IMR-90 (cell line): ENCODE data around the gene IFNG-AS1. TPM values are rescaled to one million over a fixed set of nuclear protein-coding genes. Genes with fewer than 3 reads are reported as not detected.

ENCODE experiments used
- ATAC-seq: fragments of 200-7000 bp; cut with Tn5 transposase; 2 replicates; pipeline ENCODE4 v1.9.1; 2020; ENCODE audit warnings: low read depth, mild to moderate bottlenecking, moderate library complexity
- BruUV-seq: library from RNA; stranded (reverse); fragments of 400-500 nt; replicated peaks from 2 replicates; lab custom pipeline; 2021; lab: Mats Ljungman, UMichigan
- CTCF ChIA-PET: fragments of 300-600 bp; formaldehyde crosslinking; extraction: SDS; loops from one replicate; lab custom pipeline; 2021; ENCODE audit warnings: antibody characterized with exemption; lab: Yijun Ruan, JAX
- POLR2A ChIA-PET: fragments of 300-600 bp; sonication (Branson Sonifier 250); formaldehyde crosslinking; loops from one replicate; lab custom pipeline; 2022; ENCODE audit warnings: antibody characterized with exemption; ENCODE audit not compliant: unreplicated experiment; lab: Charles Lee
- DNase-seq: peaks from one replicate; pipeline ENCODE4 v3.0.0; 2013
- H2AFZ ChIP-seq: replicated peaks from 2 replicates; pipeline ENCODE3; 2013; ENCODE audit warnings: low read length, mild to moderate bottlenecking; ENCODE audit not compliant: poor library complexity
- H2AK5ac ChIP-seq: 2 replicates; pipeline ENCODE4 v1.6.1; 2013; ENCODE audit warnings: low read depth, low read length, inconsistent platforms
- H2AK9ac ChIP-seq: replicated peaks from 2 replicates; pipeline ENCODE3; 2013; ENCODE audit warnings: mild to moderate bottlenecking, low read depth, low read length, moderate library complexity; ENCODE audit not compliant: poor library complexity
- H2BK120ac ChIP-seq: 2 replicates; pipeline ENCODE4 v1.6.1; 2013; ENCODE audit warnings: low read depth, low read length, inconsistent platforms
- H2BK15ac ChIP-seq: 3 replicates; pipeline ENCODE4 v1.6.1; 2013; ENCODE audit warnings: low read depth, low read length, inconsistent platforms
- H2BK20ac ChIP-seq: 2 replicates; pipeline ENCODE4 v1.6.1; 2013; ENCODE audit warnings: low read depth, mild to moderate bottlenecking, inconsistent platforms, low read length, moderate library complexity
- H2BK5ac ChIP-seq: 2 replicates; pipeline ENCODE4 v1.6.1; 2013; ENCODE audit warnings: mild to moderate bottlenecking, low read depth, low read length, inconsistent platforms; ENCODE audit not compliant: poor library complexity, severe bottlenecking
- H3K14ac ChIP-seq: replicated peaks from 2 replicates; pipeline ENCODE4 v1.6.1; 2013; ENCODE audit warnings: low read depth, low read length, inconsistent platforms
- H3K18ac ChIP-seq: 2 replicates; pipeline ENCODE4 v1.6.1; 2013; ENCODE audit warnings: low read depth, low read length, control low read depth
- H3K23ac ChIP-seq: 2 replicates; pipeline ENCODE4 v1.6.1; 2013; ENCODE audit warnings: low read depth, low read length, inconsistent platforms
- H3K27ac ChIP-seq: 2 replicates; pipeline ENCODE4 v1.5.1; 2013; ENCODE audit warnings: mild to moderate bottlenecking, control low read depth, low read length; ENCODE audit not compliant: insufficient read depth
- H3K27me3 ChIP-seq: 2 replicates; pipeline ENCODE4 v1.6.1; 2013; ENCODE audit warnings: low read length; ENCODE audit not compliant: control insufficient read depth, insufficient read depth
- H3K36me3 ChIP-seq: 2 replicates; pipeline ENCODE4 v1.6.1; 2013; ENCODE audit warnings: low read length, mixed read lengths; ENCODE audit not compliant: control insufficient read depth, insufficient read depth
- H3K4ac ChIP-seq: 2 replicates; pipeline ENCODE4 v1.6.1; 2013; ENCODE audit warnings: low read depth, low read length, inconsistent platforms
- H3K4me1 ChIP-seq: 2 replicates; pipeline ENCODE4 v1.6.1; 2013; ENCODE audit warnings: low read length, mixed read lengths; ENCODE audit not compliant: control insufficient read depth, insufficient read depth
- H3K4me2 ChIP-seq: 2 replicates; pipeline ENCODE4 v1.6.1; 2013; ENCODE audit warnings: low read depth, mild to moderate bottlenecking, control low read depth, low read length, moderate library complexity
- H3K4me3 ChIP-seq: 2 replicates; pipeline ENCODE4 v1.5.1; 2013; ENCODE audit warnings: low read depth, mild to moderate bottlenecking, control low read depth, low read length, moderate library complexity; ENCODE audit not compliant: insufficient read depth
- H3K56ac ChIP-seq: 2 replicates; pipeline ENCODE4 v1.6.1; 2013; ENCODE audit warnings: low read length, inconsistent platforms; ENCODE audit not compliant: insufficient read depth; ENCODE audit errors: extremely low read depth
- H3K79me1 ChIP-seq, 2 experiments: 2 replicates each; pipeline ENCODE4 v1.6.1; 2013; ENCODE audit warnings: low read length in 2 of 2, inconsistent platforms in 1 of 2, low read depth in 1 of 2
- H3K9ac ChIP-seq: 2 replicates; pipeline ENCODE4 v1.6.1; 2013; ENCODE audit warnings: low read depth, low read length, control low read depth
- H3K9me1 ChIP-seq: 2 replicates; pipeline ENCODE4 v1.6.1; 2013; ENCODE audit warnings: low read length, inconsistent platforms; ENCODE audit not compliant: insufficient read depth
- H3K9me3 ChIP-seq: 2 replicates; pipeline ENCODE4 v1.6.1; 2013; ENCODE audit warnings: low read length; ENCODE audit not compliant: control insufficient read depth, insufficient read depth
- H4K20me1 ChIP-seq: 2 replicates; pipeline ENCODE4 v1.6.1; 2013; ENCODE audit warnings: low read length, inconsistent platforms; ENCODE audit not compliant: insufficient read depth
- H4K5ac ChIP-seq: 2 replicates; pipeline ENCODE4 v1.6.1; 2013; ENCODE audit warnings: mild to moderate bottlenecking, low read depth, low read length, control low read depth
- H4K8ac ChIP-seq, 2 experiments: 2 replicates each; pipeline ENCODE4 v1.6.1; 2013; ENCODE audit warnings: low read depth in 2 of 2, low read length in 2 of 2, control low read depth in 1 of 2, inconsistent platforms in 1 of 2
- H4K91ac ChIP-seq: 2 replicates; pipeline ENCODE4 v1.6.1; 2013; ENCODE audit warnings: low read depth, low read length, inconsistent platforms; ENCODE audit not compliant: insufficient read depth
- ELK1 ChIP-seq: fragments of 150-350 bp; IDR thresholded peaks from 2 replicates; pipeline ENCODE4 v1.6.1; 2016; ENCODE audit warnings: low read depth, mild to moderate bottlenecking, low read length, moderate library complexity, borderline replicate concordance
- MAFK ChIP-seq: IDR thresholded peaks from 2 replicates; pipeline ENCODE4 v1.6.1; 2012; ENCODE audit warnings: low read depth, low read length, improper control_type of control experiment
- MAZ ChIP-seq: IDR thresholded peaks from 2 replicates; pipeline ENCODE4 v1.6.1; 2012; ENCODE audit warnings: low read depth, mild to moderate bottlenecking, low read length, improper control_type of control experiment, moderate library complexity, borderline replicate concordance
- WGBS, 2 experiments: methylation state at CpG; one replicate each; pipeline versions ENCODE4 v1.1.5 to v1.1.7; 2013; ENCODE audit warnings: missing lambda C conversion rate in 2 of 2; ENCODE audit not compliant: insufficient read length in 1 of 2; ENCODE audit errors: extremely low coverage in 2 of 2; 5-methylcytosine and 5-hydroxymethylcytosine counted together
- dilution Hi-C: fragments of 300-500 bp; cut with HindIII; formaldehyde crosslinking; loops from one replicate; pipeline ENCODE4 v1.14.3; 2018; ENCODE audit warnings: low sequenced_read_pairs; ENCODE audit not compliant: unreplicated experiment
- in situ Hi-C: fragments of 300-500 bp; cut with MboI; formaldehyde crosslinking; loops from 3 replicates; pipeline ENCODE4 v1.14.3; 2019; ENCODE audit warnings: low sequenced_read_pairs, inconsistent platforms, mixed read lengths
- intact Hi-C: fragments of 100-400 bp; cut with micrococcal nuclease; formaldehyde crosslinking; loops from 2 replicates; pipeline ENCODE4 v1.10.0; 2022
- polyA plus RNA-seq, 3 experiments: library from polyadenylated mRNA; depleted of rRNA; stranded (reverse); fragments of >200 nt; gene quantifications; 2 replicates each; pipeline ENCODE4 v1.2.3, GENCODE V29; 2012; ENCODE audit warnings: low replicate concordance in 1 of 3
- total RNA-seq: library from RNA; depleted of rRNA; stranded (reverse); fragments of >200 nt; gene quantifications from 2 replicates; pipeline ENCODE4 v1.2.3, GENCODE V29; 2012

IFNG-AS1 gene
- total and polyA plus RNA-seq, 2 of the 4 experiments (the other 2 are of a cell fraction): not detected

- ChIA-PET CTCF (interaction anchor here (0.6 kb wide), 1 partner anchor 34 kb away, joined by 3 read pairs; no protein-coding TSS in a partner anchor), POLR2A (no interaction called here)
- Histone ChIP-seq H3K27ac (no peak overlapping the region), H3K4me2 (no peak overlapping the region), H2BK20ac (no peak overlapping the region), H3K4me1 (no peaks in the 10 kb centered on the region), H3K9me1 (no peaks in the 10 kb centered on the region), H4K5ac (no peak overlapping the region), H3K9ac (no peak overlapping the region), H2AK9ac (no peak overlapping the region), H3K36me3 (no peaks in the 10 kb centered on the region), H4K91ac (no peak overlapping the region), H3K14ac (no peak overlapping the region), H3K79me1 (no peaks in the 10 kb centered on the region), H2BK5ac (no peak overlapping the region), H4K20me1 (no peaks in the 10 kb centered on the region), H3K9me3 (no peaks in the 10 kb centered on the region), H2BK15ac (no peak overlapping the region), H4K8ac (no peak overlapping the region), H3K4ac (no peak overlapping the region), H2AFZ (no peak overlapping the region), H2AK5ac (no peak overlapping the region), H3K18ac (no peak overlapping the region), H3K23ac (no peak overlapping the region), H3K56ac (no peak overlapping the region), H3K27me3 (peaks cover 4% of the 10 kb centered on the region; the same call in 1 of the 2 replicates), H2BK120ac (no peak overlapping the region), H3K4me3 (no peak overlapping the region)
- no TSS peak for BruUV-seq
- no peak for DNase-seq
- WGBS, 2 experiments: no CpG with 5 or more reads among the region's 3 CpGs
- intact Hi-C loops: no loop called here
- dilution Hi-C loops: no loop called here
- no peak for TF ChIP-seq ELK1
- TF ChIP-seq MAFK: peak; percentile 85
- TF ChIP-seq MAZ: no peak
- in situ Hi-C loops: no loop called here
- ATAC-seq: no peak
Measured at GRCh38 chr12:68031174-68031573, 41.9 kb downstream of the IFNG-AS1 start.
